HG03558 (cell line): Measurements from ENCODE around the gene PDE4D.

Experiments used
- ATAC-seq: cut with Tn5 transposase; IDR thresholded peaks from one replicate; pipeline ENCODE4 v1.9.1; 2021; ENCODE audit warnings: moderate number of reproducible peaks; ENCODE audit not compliant: unreplicated experiment; ENCODE audit errors: extremely low read depth

Gene PDE4D

DNA sequence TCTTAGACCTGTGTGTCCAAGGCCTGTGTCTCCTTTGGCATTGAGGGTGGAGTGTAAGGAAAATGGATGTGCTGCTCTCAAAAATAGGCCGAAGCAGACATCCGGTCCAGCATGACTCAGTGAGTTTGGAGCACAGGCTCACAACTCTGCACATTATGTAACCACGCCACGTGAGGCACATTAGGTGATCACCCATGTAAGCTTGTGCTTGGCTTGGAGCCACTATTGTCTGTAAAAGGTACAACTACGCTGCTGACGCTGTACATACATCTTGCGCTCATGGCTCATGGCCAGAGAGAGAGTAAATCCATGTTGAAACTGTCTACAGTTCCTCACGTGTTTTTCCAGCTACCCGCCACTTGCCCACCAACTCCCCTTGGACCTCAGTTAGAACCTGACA, 177.5 kb downstream of the PDE4D start:
- no peak for ATAC-seq

DNA sequence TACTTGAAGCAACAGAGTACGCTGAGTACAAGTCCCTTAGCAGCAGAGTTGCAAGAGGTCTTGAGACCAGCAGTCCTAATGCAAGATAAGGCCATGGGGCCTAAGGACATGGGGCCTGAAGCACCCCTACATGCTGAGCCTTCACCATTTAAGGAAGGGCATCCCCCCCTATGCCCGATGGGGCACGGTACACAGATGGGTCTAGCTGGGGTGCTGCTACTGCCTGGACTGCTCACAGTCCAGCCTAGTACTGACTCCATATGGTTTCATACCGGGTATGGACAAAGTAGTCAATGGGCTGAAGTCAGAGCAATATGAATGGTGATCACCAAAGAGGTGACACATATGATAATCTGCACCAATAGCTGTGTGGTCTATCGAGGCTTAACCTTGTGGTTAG, 178.3 kb downstream of the PDE4D start:
- ATAC-seq, result no peak

DNA sequence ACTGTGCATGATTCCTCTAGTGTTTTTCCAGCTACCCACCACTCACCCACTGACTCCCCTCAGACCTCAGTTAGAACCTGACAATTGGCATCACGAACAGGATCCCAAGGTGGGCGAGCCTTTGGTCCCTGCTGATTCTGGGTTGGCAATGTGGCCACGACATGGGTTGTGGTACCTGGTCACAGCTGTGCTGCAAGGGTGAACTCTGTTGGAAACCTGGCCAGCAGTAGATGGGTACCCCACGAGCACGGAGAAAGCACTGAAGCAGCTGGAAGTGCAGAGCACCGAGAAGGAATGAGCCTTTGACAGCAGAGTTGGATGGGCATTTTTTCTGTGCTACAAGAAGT, 180.1 kb downstream of the PDE4D start:
- no peak for ATAC-seq

DNA sequence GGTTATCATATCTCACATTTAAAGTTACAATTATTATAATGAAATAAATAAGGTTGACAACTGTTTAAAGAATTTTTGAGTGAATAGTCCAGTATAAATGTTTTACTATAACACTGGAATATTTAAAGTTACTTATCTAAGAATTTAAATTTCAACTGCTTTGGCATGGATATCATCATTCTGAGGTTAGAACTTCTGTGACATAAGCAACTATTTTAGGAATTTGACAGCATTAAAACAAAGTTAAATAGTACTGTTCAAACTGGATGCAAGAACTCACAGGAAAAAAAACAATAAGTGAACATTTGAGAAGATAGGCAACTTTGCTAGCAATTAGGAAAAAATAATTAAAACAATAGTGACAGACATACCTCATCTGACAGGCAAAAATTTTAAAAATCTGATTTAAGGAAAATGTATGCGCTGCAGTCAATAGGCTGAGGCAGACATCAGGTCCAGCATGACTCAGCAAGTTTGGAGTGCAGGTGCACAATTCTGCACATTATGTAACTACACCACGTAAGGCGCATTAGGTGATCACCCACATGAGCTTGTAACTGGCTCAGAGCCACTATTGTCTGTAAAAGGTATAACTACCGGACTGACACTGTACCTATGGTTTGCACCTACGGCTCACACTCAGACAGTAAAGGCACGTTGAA, 180.6 kb downstream of the PDE4D start:
- no peak for ATAC-seq

DNA sequence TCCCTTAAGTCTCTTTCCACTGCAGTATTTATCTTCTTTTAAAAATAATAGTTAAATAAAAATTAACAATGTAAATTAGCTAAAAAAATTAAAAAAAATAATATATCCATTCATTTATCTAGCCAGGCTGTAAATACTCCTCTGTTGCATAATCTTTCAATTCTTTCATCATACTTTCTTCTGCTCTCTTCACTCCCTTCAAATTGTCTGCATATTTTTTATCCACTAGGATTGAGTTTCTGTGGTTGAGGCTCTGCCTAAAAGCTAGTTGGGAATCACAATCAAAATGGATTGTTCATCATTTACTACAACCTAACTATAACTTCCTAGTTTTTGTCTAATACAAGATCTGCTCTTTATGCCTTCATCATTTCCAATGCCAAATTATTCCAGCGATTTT, 182.2 kb downstream of the PDE4D start:
- no peak for ATAC-seq

DNA sequence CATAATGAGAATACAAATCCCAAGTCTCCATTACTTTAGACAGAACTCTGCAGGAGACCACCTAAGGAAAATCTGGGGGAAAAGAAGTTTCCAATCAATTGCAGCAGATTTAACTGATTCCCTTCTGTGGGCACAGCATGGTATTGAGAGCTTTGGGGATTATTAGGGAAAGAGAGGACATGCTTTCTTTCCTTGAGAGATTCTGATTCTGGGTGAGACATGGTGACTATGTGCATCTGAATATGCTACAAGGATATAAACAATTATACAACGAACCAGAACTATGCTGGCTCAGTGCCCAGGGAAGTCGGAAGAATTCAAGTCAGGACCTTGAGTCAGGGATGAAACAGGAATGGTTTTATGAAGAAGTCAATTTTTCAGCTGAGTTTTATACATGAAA, 183.7 kb downstream of the PDE4D start:
- ATAC-seq, result no peak

DNA sequence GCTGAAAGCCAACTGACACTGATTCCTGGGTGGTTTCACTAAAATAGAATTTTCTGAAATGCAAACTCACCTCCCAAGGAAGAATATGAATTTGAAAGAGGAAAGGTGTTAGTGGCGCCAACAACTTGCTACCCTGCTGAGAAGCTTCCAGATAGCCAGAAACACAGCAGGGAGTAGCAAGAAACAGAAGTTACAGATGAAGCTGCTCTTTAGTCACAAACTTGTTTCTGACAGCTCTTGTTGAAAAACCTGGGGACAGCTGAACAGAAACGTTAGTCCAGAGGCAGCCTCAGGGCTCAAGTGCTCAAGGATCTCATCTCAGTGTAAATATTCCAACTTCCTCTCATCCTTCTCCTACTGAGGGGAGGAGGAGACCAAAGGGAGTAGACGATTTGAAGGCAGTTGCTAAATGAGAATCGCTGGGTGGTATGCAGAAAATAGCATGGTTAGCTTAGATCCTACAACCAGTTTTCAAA, 184.1 kb downstream of the PDE4D start:
- ATAC-seq, result no peak

DNA sequence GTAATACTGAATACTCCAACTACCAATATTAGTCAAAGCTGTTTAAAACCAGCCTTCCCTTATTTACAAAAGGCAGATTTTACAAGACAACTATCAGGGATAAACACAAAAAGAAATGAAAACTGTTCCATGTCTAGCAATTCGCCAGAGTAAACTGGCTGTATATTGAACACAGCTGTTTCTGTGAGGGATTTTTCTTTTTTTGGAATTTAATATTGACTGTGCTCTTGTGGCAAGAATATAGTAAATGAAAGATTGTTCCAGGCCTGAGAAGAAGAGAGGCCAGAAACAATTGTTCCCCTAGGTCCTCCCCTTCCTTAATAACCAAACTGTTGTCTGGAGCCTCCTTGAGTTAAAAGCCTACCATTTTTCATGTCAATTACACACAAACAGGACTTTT, 188.6 kb downstream of the PDE4D start:
- no peak for ATAC-seq

DNA sequence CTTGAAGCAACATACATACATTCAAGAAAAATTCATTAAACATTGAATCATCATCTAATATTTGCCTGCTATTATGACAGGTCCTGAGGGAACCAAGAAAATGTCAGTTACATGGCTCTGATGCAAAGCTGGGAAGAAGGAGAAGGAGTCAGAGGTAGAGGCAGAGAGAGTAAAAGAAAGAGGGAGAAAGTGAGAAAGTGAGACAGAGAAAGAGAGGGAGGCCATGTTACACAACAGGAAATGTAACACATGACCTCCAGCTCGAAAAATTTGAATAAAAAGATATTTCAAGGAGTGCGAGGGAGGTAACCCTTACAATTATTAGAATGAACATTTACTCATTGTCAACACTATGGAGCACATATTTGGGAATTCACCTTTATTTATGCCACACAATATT, 189.7 kb downstream of the PDE4D start:
- no peak for ATAC-seq

DNA sequence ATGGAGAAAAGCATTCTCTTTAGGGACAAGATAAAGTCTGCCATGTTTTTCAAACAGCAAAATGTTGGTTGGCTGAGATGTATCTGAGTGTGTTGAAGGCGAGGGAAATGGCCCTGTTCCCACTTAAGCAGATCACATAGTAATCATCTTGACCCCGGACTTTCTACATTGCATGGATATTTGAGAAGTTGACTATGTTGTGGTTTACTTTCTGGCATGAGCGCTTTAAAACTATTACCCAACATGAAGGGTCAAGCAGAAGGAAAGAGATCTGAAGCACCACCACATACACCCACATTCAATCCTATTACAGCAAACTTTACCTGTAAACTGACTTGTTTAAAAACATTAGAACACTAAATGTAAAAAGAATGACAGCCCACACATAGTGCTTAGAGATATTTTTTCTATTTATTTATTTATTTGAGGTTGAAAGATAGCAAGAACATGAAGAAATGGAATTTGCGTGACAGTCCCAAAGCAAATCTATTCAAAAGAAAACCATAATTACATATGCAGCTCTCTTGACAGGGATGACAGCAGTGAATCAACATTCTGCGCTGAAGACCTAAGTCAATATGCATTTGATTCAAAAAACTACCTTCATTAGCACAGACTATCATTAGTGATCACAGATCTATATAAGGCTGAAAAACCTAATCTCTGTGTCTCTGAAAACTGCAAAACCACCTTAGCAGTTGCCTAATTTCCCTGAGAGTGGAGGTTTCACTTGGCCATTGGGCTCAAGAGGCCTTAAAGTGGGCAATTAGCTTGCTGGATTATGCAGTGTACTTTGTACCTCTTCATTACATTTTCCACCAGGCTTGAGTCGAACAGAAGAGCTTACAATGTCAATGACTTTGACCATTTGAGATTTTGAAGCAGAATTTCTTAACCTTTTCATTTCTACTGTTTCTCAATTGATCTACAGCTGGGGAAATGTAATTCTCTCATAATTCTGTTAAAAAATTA, 195.0 kb downstream of the PDE4D start:
- no peak for ATAC-seq

DNA sequence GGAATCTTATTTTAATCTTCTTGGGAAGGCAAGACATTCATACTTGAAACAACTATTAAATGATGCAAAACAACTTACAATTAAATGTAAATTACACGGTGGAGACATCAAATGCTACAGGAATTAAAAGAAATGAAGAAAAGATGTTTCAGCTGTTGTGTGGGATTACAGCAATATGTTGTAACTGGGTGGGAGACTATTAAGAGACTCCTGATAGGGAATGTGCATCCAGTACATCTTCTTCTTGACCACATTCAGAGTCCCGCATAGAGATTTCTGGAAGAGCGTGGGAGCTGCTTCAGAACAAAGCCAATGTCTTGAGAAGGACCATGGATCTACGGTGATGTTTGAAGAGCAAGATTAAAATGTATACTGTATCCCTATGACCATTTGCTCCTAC, 199.1 kb downstream of the PDE4D start:
- ATAC-seq, result no peak

DNA sequence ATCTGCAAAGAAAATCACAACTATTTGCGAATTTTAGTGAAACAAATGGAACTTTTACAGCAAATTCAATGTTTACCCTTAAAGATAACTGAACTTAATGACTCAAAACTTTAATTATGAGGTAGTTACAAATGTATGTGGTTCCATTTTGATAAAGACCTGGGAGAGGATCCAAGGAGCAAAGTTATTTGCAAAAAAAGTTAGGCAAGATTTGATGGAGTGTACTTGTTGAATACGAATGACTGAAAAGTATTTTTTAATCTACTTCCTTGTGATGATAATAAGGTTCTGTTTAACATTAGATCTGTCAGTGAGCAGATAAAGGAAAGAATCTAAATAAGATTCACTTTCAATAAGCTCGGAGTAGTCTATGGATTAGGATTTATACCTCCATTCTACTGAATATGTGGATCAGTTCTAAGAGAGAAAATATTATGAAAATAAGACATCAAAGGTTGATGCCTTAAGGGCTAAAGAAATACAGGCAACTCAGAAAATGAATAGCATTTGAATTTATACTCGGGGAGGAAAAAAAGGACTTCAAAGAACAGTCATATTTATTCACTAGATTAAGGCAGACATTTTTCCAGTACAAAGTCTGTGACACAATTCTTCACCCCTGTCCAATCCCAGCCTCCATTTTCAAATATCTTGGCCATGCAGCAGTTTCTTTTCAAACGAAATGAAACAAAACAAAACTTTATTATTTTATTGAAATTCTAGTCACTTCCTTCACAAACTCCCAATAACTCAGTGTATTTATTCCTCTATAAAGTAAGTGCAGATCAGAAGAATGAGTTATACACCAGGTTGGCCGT, 199.8 kb downstream of the PDE4D start:
- ATAC-seq, result no peak

DNA sequence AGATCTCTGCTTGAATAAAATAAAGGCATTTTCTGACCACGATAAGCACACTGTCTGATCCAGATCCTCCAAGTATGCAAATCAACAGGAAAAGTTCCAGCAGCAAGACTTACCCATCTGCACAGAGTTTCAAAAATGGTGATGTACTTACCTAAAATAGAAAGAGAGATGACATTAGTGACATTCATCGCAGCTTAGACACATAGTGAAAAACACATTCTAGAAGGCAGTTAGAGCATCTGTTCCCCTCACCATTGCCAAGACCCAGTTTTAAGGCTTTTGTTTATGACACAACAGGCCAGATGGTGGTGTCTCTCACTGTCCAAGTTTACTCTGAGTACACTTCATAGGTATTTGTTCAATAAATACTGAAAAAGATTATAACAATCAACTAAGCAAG, 207.7 kb downstream of the PDE4D start:
- peak; percentile 61 for ATAC-seq

DNA sequence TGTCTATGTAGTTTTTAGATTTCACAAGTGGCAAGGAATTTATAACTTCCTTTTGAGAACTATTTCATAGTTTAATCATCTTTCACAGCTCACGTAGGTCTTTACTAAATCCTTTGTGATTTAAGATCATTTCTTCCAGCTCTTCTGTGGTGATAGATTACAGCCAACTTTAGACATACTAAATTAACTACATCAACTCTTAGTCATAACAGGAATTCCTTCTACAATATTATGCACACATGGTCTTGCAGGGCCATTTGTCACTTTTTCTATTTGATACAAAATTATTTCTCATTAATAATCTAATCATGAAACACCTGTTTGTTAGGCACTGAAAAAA, 208.4 kb downstream of the PDE4D start:
- ATAC-seq, result no peak

DNA sequence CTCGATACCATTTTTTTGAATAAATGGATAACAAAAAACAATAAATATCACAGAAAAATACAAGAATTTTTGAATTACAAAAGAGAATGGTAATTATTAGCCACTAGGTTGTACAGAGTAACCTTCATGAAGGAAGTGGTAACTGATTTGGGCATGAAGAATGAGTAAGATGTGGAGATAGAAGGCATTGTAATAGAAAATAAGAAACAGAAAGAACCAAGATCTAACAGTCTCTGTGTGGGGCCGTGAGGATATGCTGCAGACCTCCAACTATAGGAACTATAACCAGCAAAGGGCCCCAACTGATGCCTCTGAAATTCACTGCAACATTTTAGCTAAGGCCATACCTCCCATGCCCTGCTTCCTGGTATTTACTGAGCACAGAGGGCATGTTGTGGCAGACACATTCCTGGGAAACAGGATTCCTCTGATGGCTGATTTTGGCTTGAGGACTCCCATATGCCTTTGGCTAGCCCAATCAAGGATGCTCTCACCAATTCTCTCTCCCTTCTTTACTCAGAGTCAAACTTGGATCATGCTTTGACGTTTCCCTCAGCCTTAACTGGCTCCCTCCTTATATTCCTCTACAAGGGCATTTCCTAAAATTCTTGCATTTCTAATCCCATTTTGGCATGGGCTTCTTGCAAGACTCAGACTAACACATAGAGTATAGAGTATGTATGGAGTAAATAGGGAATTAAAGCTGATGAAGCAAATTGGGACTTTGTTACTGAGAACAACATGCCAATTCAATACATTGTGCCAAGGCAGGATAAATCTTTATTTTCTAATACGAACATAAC, 208.9 kb downstream of the PDE4D start:
- ATAC-seq, result no peak

DNA sequence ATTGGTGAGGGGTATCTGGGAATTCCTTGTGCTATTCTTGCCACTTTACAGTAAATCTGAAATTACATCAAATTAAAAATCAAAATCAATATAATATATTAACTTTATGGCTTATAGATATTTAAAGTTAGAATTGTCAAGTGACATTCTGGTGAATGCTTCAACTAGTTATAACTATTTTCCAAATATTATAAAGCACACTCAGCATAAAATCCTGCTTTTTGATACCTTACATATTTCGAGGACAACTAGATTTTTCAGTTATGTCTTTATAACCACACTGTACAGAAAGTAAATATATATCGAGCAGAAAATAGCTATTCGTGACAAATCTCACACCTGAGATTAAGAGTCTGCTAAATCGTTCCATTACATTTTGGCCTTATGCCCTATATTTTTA, 210.2 kb downstream of the PDE4D start:
- ATAC-seq, result no peak

DNA sequence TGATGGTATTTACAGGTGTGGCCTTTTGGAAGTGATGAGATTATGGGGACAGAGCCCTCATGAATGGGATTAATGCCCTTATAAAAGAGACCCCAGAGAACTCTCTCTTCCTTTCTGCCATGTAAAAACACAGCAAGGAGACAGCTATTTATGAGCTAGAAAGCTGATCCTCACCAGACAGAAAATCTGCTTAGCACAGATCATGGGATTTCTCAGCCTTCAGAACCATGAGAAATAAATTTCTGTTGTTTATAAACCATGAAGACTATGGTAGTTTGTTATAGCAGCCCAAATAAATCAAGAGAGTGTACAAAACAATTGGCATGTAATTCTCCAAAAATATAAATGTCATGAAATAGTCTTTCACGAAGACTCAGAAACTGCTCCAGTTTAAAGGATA, 211.0 kb downstream of the PDE4D start:
- ATAC-seq, result no peak

DNA sequence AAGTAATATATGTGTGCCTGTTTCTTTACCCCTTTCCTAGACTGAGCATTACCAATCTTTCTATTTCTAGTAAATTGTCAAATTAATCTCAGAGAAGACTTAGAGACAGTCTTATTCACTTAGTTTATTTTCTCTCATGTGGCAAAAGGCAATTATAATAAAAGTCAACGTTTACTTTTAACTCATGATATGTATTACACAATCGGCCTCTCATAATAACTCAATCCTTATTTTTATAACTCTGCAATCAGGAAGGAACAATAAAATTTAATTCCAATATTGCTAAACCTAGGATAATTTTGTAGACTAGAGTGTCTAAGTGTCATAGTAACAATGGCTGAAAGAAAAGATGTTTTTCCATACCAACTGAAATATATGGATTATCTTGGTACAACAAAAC, 214.6 kb downstream of the PDE4D start:
- no peak for ATAC-seq

DNA sequence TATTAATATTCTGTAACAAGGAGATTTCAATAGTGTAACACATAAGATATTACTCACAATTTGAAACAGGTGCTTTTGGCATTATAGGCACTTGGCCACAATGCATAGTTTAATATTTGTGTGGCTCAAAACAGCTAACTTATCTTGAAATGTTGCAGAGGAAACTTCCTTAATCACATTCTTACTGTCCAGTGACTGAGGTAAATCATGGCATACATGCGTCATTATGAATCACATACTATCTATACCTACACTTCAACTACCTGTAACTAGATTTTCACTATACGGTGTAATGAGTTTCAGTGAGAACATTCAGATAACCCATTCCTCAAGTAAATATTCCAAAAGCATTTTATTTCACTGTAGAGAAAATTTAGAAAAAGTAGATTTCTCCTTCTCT, 218.8 kb downstream of the PDE4D start:
- no peak for ATAC-seq

DNA sequence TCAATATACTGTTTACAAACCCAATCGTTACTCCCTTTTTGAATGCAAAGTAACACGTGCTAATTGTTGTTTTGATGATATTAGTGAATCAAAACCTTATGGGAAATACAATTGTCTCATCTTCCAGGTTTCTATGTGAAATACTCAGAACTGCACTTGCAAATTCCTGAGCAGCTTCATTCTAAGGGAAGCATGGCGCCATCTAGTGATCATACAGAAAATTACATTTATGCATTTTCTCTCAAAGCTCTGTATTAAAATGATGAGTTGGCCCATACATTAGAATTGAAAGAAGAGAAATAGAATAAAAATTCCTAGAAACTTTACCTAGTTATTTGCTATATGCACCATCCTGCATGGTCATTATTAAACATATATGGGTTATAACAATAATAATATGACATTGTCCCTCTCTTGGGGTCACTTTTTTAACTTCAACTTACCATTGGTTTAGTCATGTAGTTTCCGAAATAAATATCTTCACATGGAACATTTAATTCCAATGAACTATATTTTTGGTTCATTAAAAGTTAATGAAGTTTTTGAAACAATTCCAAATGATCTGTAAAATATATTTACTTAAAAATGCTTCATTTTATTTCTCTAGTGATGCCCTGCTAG, 220.0 kb downstream of the PDE4D start:
- no peak for ATAC-seq
